HL-60/S4 treated with retinoic acid at 250 ng/mL for 4 days and 3 days (cell line): ENCODE results near the gene LRRC19.

Experiments
- in situ Hi-C: fragments of 300-500 bp; cut with MboI; formaldehyde crosslinking; loops from 2 replicates; pipeline ENCODE4 v1.7.0; 2022; ENCODE audit warnings: low sequenced_read_pairs

The LRRC19 gene

GRCh38 chr9:26955921-26956859 lies 49.3 kb downstream of the LRRC19 start, which contains the start of gene IFT74:
Gene IFT74, plus strand, starts transcription at chr9:26956412. Its CDS starts 5,556 bp downstream, at chr9:26961968.
- in situ Hi-C loops, result loop anchor here (25.0 kb wide), 1 partner anchor 219 kb away; no protein-coding TSS in a partner anchor

- in situ Hi-C loops, result loop anchor here (25.0 kb wide), 1 partner anchor 218 kb away; no protein-coding TSS in a partner anchor
These were observed 50.1 kb downstream of the LRRC19 start for GRCh38 chr9:26955222-26955903.

GRCh38 chr9:26954050-26954508 lies 51.4 kb downstream of the LRRC19 start:
- in situ Hi-C loops, result loop anchor here (25.0 kb wide), 1 partner anchor 217 kb away; no protein-coding TSS in a partner anchor

GRCh38 chr9:26951794-26952193 lies 53.7 kb downstream of the LRRC19 start:
- in situ Hi-C loops, result loop anchor here (25.0 kb wide), 1 partner anchor 214 kb away; no protein-coding TSS in a partner anchor

GRCh38 chr9:26950521-26950920 lies 55.0 kb downstream of the LRRC19 start:
- in situ Hi-C loops, result loop anchor here (25.0 kb wide), 1 partner anchor 213 kb away; no protein-coding TSS in a partner anchor

GRCh38 chr9:26949637-26950069 lies 55.8 kb downstream of the LRRC19 start:
- in situ Hi-C loops, result loop anchor here (25.0 kb wide), 1 partner anchor 212 kb away; no protein-coding TSS in a partner anchor

- in situ Hi-C loops, result no loop called here
These were observed 57.7 kb downstream of the LRRC19 start for GRCh38 chr9:26947736-26948135.

GRCh38 chr9:26946753-26947727 lies 58.4 kb downstream of the LRRC19 start, which contains the start of gene PLAA:
Gene PLAA, minus strand, starts transcription at chr9:26947242. Its CDS starts 197 bp downstream, at chr9:26947045.
- in situ Hi-C loops, result no loop called here

GRCh38 chr9:26945591-26945990 lies 59.9 kb downstream of the LRRC19 start:
- in situ Hi-C loops, result no loop called here
